ENCODE measurements around the gene TRIM27. TPM values are rescaled to one million over a fixed set of nuclear protein-coding genes. Genes with fewer than 3 reads are reported as not detected.
"Not testable (repeated sequence)": the region's sequence is repeated elsewhere in the genome, so short reads cannot be mapped to it uniquely, and the experiment has no call there.

The TRIM27 gene
- total RNA-seq: 62.1 TPM

- Histone ChIP-seq H3K4me1 (ENCODE audit: control insufficient read depth in 3 of 3, insufficient read depth in 3 of 3, low read length in 3 of 3) (peaks cover 12 to 19% (median 17%) of the 10 kb centered on the region in 3 donors), H3K27ac (ENCODE audit: low read depth, low read length) (peak within 1 kb of the TSS; percentile 85), H3K9me3 (ENCODE audit: control insufficient read depth in 3 of 3, low read length in 3 of 3) (no peaks in the 10 kb centered on the region), H3K36me3 (ENCODE audit: control insufficient read depth in 3 of 3, insufficient read depth in 3 of 3, low read length in 3 of 3) (peaks cover 26% of the 10 kb centered on the region in 3 donors), H3K4me3 (ENCODE audit: low read length in 3 of 3) (peak within 1 kb of the TSS; percentile 83 to 97 (median 96)), H3K9ac (ENCODE audit: low read depth in 1 of 3, low read length in 3 of 3) (peak within 1 kb of the TSS; percentile 84 to 92 (median 91)), H3K27me3 (ENCODE audit: control insufficient read depth in 3 of 3, insufficient read depth in 3 of 3, low read length in 3 of 3) (no peaks in the 10 kb centered on the region)
Observed at GRCh38 chr6:28923318-28924102, at the start of gene TRIM27. TSS of gene TRIM27 (minus strand) at chr6:28923985. CDS start at chr6:28923632, 353 bp downstream.

- H3K9me3 ChIP-seq (ENCODE audit: control insufficient read depth in 3 of 3, low read length in 3 of 3); H3K9ac ChIP-seq (ENCODE audit: low read depth in 1 of 3, low read length in 3 of 3); H3K27me3 ChIP-seq (ENCODE audit: control insufficient read depth in 3 of 3, insufficient read depth in 3 of 3, low read length in 3 of 3); H3K4me3 ChIP-seq (ENCODE audit: low read length in 3 of 3); H3K36me3 ChIP-seq (ENCODE audit: control insufficient read depth in 3 of 3, insufficient read depth in 3 of 3, low read length in 3 of 3); H3K27ac ChIP-seq (ENCODE audit: low read depth, low read length); H3K4me1 ChIP-seq (ENCODE audit: control insufficient read depth in 3 of 3, insufficient read depth in 3 of 3, low read length in 3 of 3): not testable (repeated sequence)
Observed at GRCh38 chr6:28970056-28970455, 46.3 kb upstream of the TRIM27 start.

- H3K9ac ChIP-seq (ENCODE audit: low read depth in 1 of 3, low read length in 3 of 3): no peak overlapping the region
- no peaks in the 10 kb centered on the region for H3K36me3 ChIP-seq (ENCODE audit: control insufficient read depth in 3 of 3, insufficient read depth in 3 of 3, low read length in 3 of 3)
- no peaks in the 10 kb centered on the region for H3K4me1 ChIP-seq (ENCODE audit: control insufficient read depth in 3 of 3, insufficient read depth in 3 of 3, low read length in 3 of 3)
- peaks cover 0 to 8% (median 0%) of the 10 kb centered on the region in 3 donors for H3K27me3 ChIP-seq (ENCODE audit: control insufficient read depth in 3 of 3, insufficient read depth in 3 of 3, low read length in 3 of 3)
- no peak overlapping the region for H3K27ac ChIP-seq (ENCODE audit: low read depth, low read length)
- no peak overlapping the region for H3K4me3 ChIP-seq (ENCODE audit: low read length in 3 of 3)
- peaks cover 0 to 9% (median 0%) of the 10 kb centered on the region in 3 donors for H3K9me3 ChIP-seq (ENCODE audit: control insufficient read depth in 3 of 3, low read length in 3 of 3)
Observed at GRCh38 chr6:28969129-28969528, 45.3 kb upstream of the TRIM27 start.

DNA sequence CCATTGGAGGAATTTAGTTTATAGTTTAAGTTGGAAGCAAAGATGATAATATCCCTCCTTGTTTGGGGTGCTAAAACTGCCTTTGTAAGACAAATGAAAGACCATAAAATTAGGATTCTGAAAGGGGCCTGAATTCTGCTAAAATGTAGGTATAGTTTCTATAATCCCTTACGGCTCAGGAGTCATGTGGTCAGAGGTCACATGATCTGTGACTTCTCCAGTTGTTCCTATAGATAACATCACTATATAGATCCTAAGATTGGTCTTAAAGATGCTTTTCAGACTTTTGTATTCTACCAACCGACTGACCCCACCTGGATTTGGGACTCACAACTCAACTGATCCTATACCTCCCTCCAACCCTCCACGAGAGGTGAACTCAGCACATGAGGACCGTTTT is 44.7 kb upstream of the TRIM27 start:
- H3K27ac ChIP-seq (ENCODE audit: low read depth, low read length): no peak overlapping the region
- no peaks in the 10 kb centered on the region for H3K36me3 ChIP-seq (ENCODE audit: control insufficient read depth in 3 of 3, insufficient read depth in 3 of 3, low read length in 3 of 3)
- peaks cover 0 to 8% (median 0%) of the 10 kb centered on the region in 3 donors for H3K27me3 ChIP-seq (ENCODE audit: control insufficient read depth in 3 of 3, insufficient read depth in 3 of 3, low read length in 3 of 3)
- H3K9ac ChIP-seq (ENCODE audit: low read depth in 1 of 3, low read length in 3 of 3): no peak overlapping the region
- peaks cover 0 to 9% (median 0%) of the 10 kb centered on the region in 3 donors for H3K9me3 ChIP-seq (ENCODE audit: control insufficient read depth in 3 of 3, low read length in 3 of 3)
- H3K4me3 ChIP-seq (ENCODE audit: low read length in 3 of 3): no peak overlapping the region
- H3K4me1 ChIP-seq (ENCODE audit: control insufficient read depth in 3 of 3, insufficient read depth in 3 of 3, low read length in 3 of 3): no peaks in the 10 kb centered on the region

DNA sequence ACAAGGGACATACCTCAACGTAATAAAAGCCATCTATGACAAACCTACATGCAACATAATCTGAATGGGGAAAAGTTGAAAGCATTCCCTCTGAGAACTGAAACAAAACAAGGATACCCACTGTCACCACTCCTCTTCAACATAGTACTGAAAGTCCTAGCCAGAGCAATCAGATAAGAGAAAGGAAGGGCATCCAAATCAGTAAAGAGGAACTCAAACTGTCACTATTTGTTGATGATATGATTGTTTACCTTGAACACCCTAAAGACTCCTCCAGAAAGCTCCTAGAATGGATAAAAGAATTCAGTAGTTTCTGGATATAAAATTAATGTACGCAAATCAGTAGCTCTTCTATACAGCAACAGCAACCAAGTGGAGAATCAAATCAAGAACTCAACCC is 41.9 kb upstream of the TRIM27 start:
- H3K27me3 ChIP-seq (ENCODE audit: control insufficient read depth in 3 of 3, insufficient read depth in 3 of 3, low read length in 3 of 3): peaks cover 0 to 14% (median 3%) of the 10 kb centered on the region in 3 donors
- H3K36me3 ChIP-seq (ENCODE audit: control insufficient read depth in 3 of 3, insufficient read depth in 3 of 3, low read length in 3 of 3): no peaks in the 10 kb centered on the region
- H3K9me3 ChIP-seq (ENCODE audit: control insufficient read depth in 3 of 3, low read length in 3 of 3): peaks cover 0 to 9% (median 0%) of the 10 kb centered on the region in 3 donors
- H3K4me3 ChIP-seq (ENCODE audit: low read length in 3 of 3): no peak overlapping the region
- no peak overlapping the region for H3K9ac ChIP-seq (ENCODE audit: low read depth in 1 of 3, low read length in 3 of 3)
- no peak overlapping the region for H3K27ac ChIP-seq (ENCODE audit: low read depth, low read length)
- no peaks in the 10 kb centered on the region for H3K4me1 ChIP-seq (ENCODE audit: control insufficient read depth in 3 of 3, insufficient read depth in 3 of 3, low read length in 3 of 3)

GRCh38 chr6:28960846-28961500 is 37.2 kb upstream of the TRIM27 start:
- no peaks in the 10 kb centered on the region for H3K9me3 ChIP-seq (ENCODE audit: control insufficient read depth in 3 of 3, low read length in 3 of 3)
- no peaks in the 10 kb centered on the region for H3K4me1 ChIP-seq (ENCODE audit: control insufficient read depth in 3 of 3, insufficient read depth in 3 of 3, low read length in 3 of 3)
- H3K9ac ChIP-seq (ENCODE audit: low read depth in 1 of 3, low read length in 3 of 3): no peak overlapping the region
- no peak overlapping the region for H3K27ac ChIP-seq (ENCODE audit: low read depth, low read length)
- H3K27me3 ChIP-seq (ENCODE audit: control insufficient read depth in 3 of 3, insufficient read depth in 3 of 3, low read length in 3 of 3): peaks cover 0 to 6% (median 6%) of the 10 kb centered on the region in 3 donors
- no peak overlapping the region for H3K4me3 ChIP-seq (ENCODE audit: low read length in 3 of 3)
- H3K36me3 ChIP-seq (ENCODE audit: control insufficient read depth in 3 of 3, insufficient read depth in 3 of 3, low read length in 3 of 3): no peaks in the 10 kb centered on the region

DNA sequence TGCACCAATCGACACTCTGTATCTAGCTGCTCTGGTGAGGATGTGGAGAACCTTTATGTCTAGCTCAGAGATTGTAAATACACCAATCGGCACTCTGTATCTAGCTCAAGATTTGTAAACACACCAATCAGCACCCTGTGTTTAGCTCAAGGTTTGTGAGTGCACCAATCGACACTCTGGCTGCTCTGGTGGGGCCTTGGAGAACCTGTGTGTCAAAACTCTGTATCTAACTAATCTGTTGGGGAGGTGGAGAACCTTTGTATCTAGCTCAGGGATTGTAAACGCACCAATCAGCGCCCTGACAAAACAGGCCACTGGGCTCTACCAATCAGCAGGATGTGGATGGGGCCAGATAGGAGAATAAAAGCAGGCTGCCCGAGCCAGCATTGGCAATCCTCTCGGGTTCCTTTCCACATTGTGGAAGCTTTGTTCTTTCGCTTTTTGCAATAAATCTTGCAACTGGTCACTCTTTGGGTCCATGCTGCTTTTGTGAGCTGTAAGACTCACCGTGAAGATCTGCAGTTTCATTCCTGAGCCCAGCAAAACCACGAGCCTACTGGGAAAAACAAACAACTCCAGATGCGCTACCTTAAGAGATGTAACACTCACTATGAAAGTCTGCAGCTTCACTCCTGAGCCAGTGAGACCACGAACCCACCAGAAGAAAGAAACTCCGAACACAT is 34.9 kb upstream of the TRIM27 start:
- not testable (repeated sequence) for H3K27ac ChIP-seq (ENCODE audit: low read depth, low read length); H3K9ac ChIP-seq (ENCODE audit: low read depth in 1 of 3, low read length in 3 of 3); H3K4me1 ChIP-seq (ENCODE audit: control insufficient read depth in 3 of 3, insufficient read depth in 3 of 3, low read length in 3 of 3); H3K9me3 ChIP-seq (ENCODE audit: control insufficient read depth in 3 of 3, low read length in 3 of 3); H3K36me3 ChIP-seq (ENCODE audit: control insufficient read depth in 3 of 3, insufficient read depth in 3 of 3, low read length in 3 of 3); H3K4me3 ChIP-seq (ENCODE audit: low read length in 3 of 3)
- peaks cover 6 to 12% (median 11%) of the 10 kb centered on the region in 3 donors for H3K27me3 ChIP-seq (ENCODE audit: control insufficient read depth in 3 of 3, insufficient read depth in 3 of 3, low read length in 3 of 3)

DNA sequence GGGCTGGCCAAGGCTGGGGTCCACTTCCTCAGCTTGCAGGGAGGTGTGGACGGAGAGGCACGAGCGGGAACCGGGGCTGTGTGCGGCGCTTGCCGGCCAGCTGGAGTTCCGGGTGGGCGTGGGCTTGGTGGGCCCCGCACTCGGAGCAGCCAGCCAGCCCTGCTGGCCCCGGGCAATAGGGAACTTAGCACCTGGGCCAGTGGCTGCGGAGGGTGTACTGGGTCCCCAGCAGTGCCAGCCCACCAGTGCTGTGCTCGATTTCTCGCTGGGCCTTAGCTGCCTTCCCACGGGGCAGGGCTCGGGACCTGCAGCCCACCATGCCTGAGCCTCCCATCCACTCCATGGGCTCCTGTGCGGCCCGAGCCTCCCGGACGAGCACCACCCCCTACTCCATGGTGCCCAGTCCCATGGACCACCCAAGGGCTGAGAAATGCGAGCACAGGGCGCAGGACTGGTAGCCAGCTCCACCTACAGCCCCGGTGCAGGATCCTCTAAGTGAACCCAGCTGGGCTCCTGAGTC is 34.1 kb upstream of the TRIM27 start:
- not testable (repeated sequence) for H3K36me3 ChIP-seq (ENCODE audit: control insufficient read depth in 3 of 3, insufficient read depth in 3 of 3, low read length in 3 of 3); H3K27ac ChIP-seq (ENCODE audit: low read depth, low read length); H3K9ac ChIP-seq (ENCODE audit: low read depth in 1 of 3, low read length in 3 of 3); H3K4me3 ChIP-seq (ENCODE audit: low read length in 3 of 3); H3K9me3 ChIP-seq (ENCODE audit: control insufficient read depth in 3 of 3, low read length in 3 of 3); H3K4me1 ChIP-seq (ENCODE audit: control insufficient read depth in 3 of 3, insufficient read depth in 3 of 3, low read length in 3 of 3)
- peaks cover 6 to 14% (median 12%) of the 10 kb centered on the region in 3 donors for H3K27me3 ChIP-seq (ENCODE audit: control insufficient read depth in 3 of 3, insufficient read depth in 3 of 3, low read length in 3 of 3)

DNA sequence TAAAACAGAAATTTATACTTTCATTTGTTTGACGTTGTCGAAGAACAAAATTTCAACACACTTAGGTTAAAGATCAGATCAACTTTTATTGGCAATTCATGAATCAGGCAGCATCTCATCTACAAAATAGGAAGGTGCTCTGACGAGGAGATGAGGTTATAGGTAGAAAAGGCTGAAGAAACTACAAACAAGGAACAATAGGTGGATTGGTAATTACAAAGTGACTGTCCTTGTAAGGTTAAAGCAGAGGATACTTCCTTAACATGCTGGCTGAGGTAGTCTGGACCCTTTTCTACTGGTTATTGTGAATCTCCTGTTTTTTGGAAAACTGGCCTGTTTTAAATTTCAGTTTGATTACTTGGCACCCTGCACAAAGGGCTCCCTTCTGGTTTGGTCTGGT is 32.5 kb upstream of the TRIM27 start:
- Histone ChIP-seq H3K9me3 (ENCODE audit: control insufficient read depth in 3 of 3, low read length in 3 of 3) (no peaks in the 10 kb centered on the region), H3K27ac (ENCODE audit: low read depth, low read length) (no peak overlapping the region), H3K4me1 (ENCODE audit: control insufficient read depth in 3 of 3, insufficient read depth in 3 of 3, low read length in 3 of 3) (peaks cover 0 to 4% (median 0%) of the 10 kb centered on the region in 3 donors), H3K9ac (ENCODE audit: low read depth in 1 of 3, low read length in 3 of 3) (no peak overlapping the region), H3K36me3 (ENCODE audit: control insufficient read depth in 3 of 3, insufficient read depth in 3 of 3, low read length in 3 of 3) (no peaks in the 10 kb centered on the region), H3K27me3 (ENCODE audit: control insufficient read depth in 3 of 3, insufficient read depth in 3 of 3, low read length in 3 of 3) (peaks cover 5 to 14% (median 12%) of the 10 kb centered on the region in 3 donors), H3K4me3 (ENCODE audit: low read length in 3 of 3) (no peak overlapping the region)

Data from skeletal muscle tissue (tissue), 4 donors.